GM12801 (cell line): ENCODE results near the gene DNAJC4.

Experiments used
- CTCF ChIP-seq: IDR thresholded peaks from one replicate; pipeline ENCODE4 v1.5.1; 2011; ENCODE audit warnings: control low read depth; ENCODE audit not compliant: insufficient read length; ENCODE audit errors: extremely low read depth

DNAJC4 gene

GRCh38 chr11:64233913-64234586 is 3.7 kb downstream of the DNAJC4 start, which contains the start of gene VEGFB:
TSS of gene VEGFB (plus strand) at chr11:64234584. CDS start at chr11:64234834, 250 bp downstream.
- TF ChIP-seq CTCF = no peak

- TF ChIP-seq CTCF = no peak
Observed at GRCh38 chr11:64234647-64235379, 4.5 kb downstream of the DNAJC4 start.

- TF ChIP-seq CTCF = no peak
Observed at GRCh38 chr11:64235437-64236161, 5.3 kb downstream of the DNAJC4 start.

- no peak for TF ChIP-seq CTCF
Observed at GRCh38 chr11:64237484-64237951, 7.2 kb downstream of the DNAJC4 start.

- TF ChIP-seq CTCF = no peak
Observed at GRCh38 chr11:64238076-64238475, 7.7 kb downstream of the DNAJC4 start.

- no peak for TF ChIP-seq CTCF
Observed at GRCh38 chr11:64238999-64239398, 8.7 kb downstream of the DNAJC4 start.
